GM19023 (cell line): ENCODE data around the gene DTWD2.

Experiments
- ATAC-seq: cut with Tn5 transposase; IDR thresholded peaks from one replicate; pipeline ENCODE4 v1.9.1; 2021; ENCODE audit warnings: mild to moderate bottlenecking, moderate library complexity; ENCODE audit not compliant: unreplicated experiment

DTWD2 gene

GRCh38 chr5:118987988-118988865, at the start of gene DTWD2:
Gene DTWD2, minus strand, starts transcription at chr5:118988547. Its CDS starts 36 bp downstream, at chr5:118988511.
- peak; percentile 93 for ATAC-seq

- ATAC-seq, result no peak
Measured at GRCh38 chr5:119037496-119038215, 49.3 kb upstream of the DTWD2 start.

GRCh38 chr5:119036101-119036762, 47.9 kb upstream of the DTWD2 start:
- no peak for ATAC-seq

GRCh38 chr5:119033135-119033534, 44.8 kb upstream of the DTWD2 start:
- ATAC-seq, result no peak

- no peak for ATAC-seq
Measured at GRCh38 chr5:119032656-119033055, 44.3 kb upstream of the DTWD2 start.

- ATAC-seq, result peak; percentile 51
Measured at GRCh38 chr5:119031905-119032304, 43.6 kb upstream of the DTWD2 start.

- peak; percentile 86 for ATAC-seq
Measured at GRCh38 chr5:119031011-119031886, 42.9 kb upstream of the DTWD2 start.

GRCh38 chr5:119028575-119028974, 40.2 kb upstream of the DTWD2 start:
- ATAC-seq, result no peak

- no peak for ATAC-seq
Measured at GRCh38 chr5:119022773-119023172, 34.4 kb upstream of the DTWD2 start.

GRCh38 chr5:119022017-119022745, 33.8 kb upstream of the DTWD2 start:
- ATAC-seq, result peak; percentile 67

GRCh38 chr5:119021149-119021732, 32.9 kb upstream of the DTWD2 start:
- ATAC-seq, result no peak

GRCh38 chr5:119019949-119020348, 31.6 kb upstream of the DTWD2 start:
- no peak for ATAC-seq

GRCh38 chr5:119019501-119019900, 31.2 kb upstream of the DTWD2 start:
- ATAC-seq, result no peak

- ATAC-seq, result no peak
Measured at GRCh38 chr5:119017994-119018393, 29.6 kb upstream of the DTWD2 start.

- peak; percentile 78 for ATAC-seq
Measured at GRCh38 chr5:119016125-119016774, 27.9 kb upstream of the DTWD2 start.

- no peak for ATAC-seq
Measured at GRCh38 chr5:119011186-119011585, 22.8 kb upstream of the DTWD2 start.

GRCh38 chr5:119010206-119010605, 21.9 kb upstream of the DTWD2 start:
- no peak for ATAC-seq

- no peak for ATAC-seq
Measured at GRCh38 chr5:119009131-119009530, 20.8 kb upstream of the DTWD2 start.

- no peak for ATAC-seq
Measured at GRCh38 chr5:118999696-119000095, 11.3 kb upstream of the DTWD2 start.
